Small intestine (tissue), 7 donors: ENCODE data around the gene DHCR7. TPM values are rescaled to one million over a fixed set of nuclear protein-coding genes. Genes with fewer than 3 reads are reported as not detected.

ENCODE experiments used
- DNase-seq, 2 donors: peaks; one replicate each; pipeline versions ENCODE4 v3.0.0 to v3.0.0-alpha.2; 2013
- FAIRE-seq: peaks from 2 replicates; lab custom pipeline; 2012; peaks lifted over from hg19 to GRCh38; lab: Jason Lieb, UNC
- H3K27ac ChIP-seq, 3 donors: one replicate each; pipeline ENCODE4 v1.5.1; 2013; ENCODE audit warnings: low read length in 2 of 3, mild to moderate bottlenecking in 2 of 3, control low read depth in 1 of 3, inconsistent platforms in 1 of 3, low read depth in 1 of 3, moderate library complexity in 1 of 3
- H3K27me3 ChIP-seq, 3 donors: one replicate each; pipeline ENCODE4 v1.6.1; 2013; ENCODE audit warnings: low read length in 3 of 3, inconsistent platforms in 1 of 3; ENCODE audit not compliant: control insufficient read depth in 3 of 3, insufficient read depth in 3 of 3
- H3K36me3 ChIP-seq, 3 donors: one replicate each; pipeline ENCODE4 v1.6.1; 2013; ENCODE audit warnings: low read length in 3 of 3, inconsistent platforms in 1 of 3, low read depth in 1 of 3, mild to moderate bottlenecking in 1 of 3, moderate library complexity in 1 of 3; ENCODE audit not compliant: control insufficient read depth in 3 of 3, insufficient read depth in 2 of 3
- H3K4me1 ChIP-seq, 3 donors: one replicate each; pipeline ENCODE4 v1.6.1; 2013; ENCODE audit warnings: low read length in 2 of 3, inconsistent platforms in 1 of 3, low read depth in 1 of 3, mild to moderate bottlenecking in 1 of 3, moderate library complexity in 1 of 3; ENCODE audit not compliant: control insufficient read depth in 3 of 3, insufficient read depth in 2 of 3
- H3K4me3 ChIP-seq, 3 donors: one replicate each; pipeline ENCODE4 v1.5.1; 2013; ENCODE audit warnings: low read length in 3 of 3, control low read depth in 1 of 3, inconsistent platforms in 1 of 3, low read depth in 1 of 3, mild to moderate bottlenecking in 1 of 3, moderate library complexity in 1 of 3
- H3K9me3 ChIP-seq, 2 donors: one replicate each; pipeline ENCODE4 v1.6.1; 2013; ENCODE audit warnings: low read depth in 1 of 2, low read length in 1 of 2; ENCODE audit not compliant: control insufficient read depth in 2 of 2, insufficient read depth in 1 of 2
- WGBS, 3 donors: extraction: QIAGEN DNeasy Blood & Tissue Kit; methylation state at CpG; one replicate each; pipeline ENCODE4 v1.1.7; 2013; 5-methylcytosine and 5-hydroxymethylcytosine counted together
- polyA plus RNA-seq, 4 donors: library from polyadenylated mRNA; stranded (reverse) in 3 of 4; unstranded in 1 of 4; fragments of 200-250 nt in 3 of 4; fragments of 120-200 nt in 1 of 4; gene quantifications; one replicate each; pipeline versions ENCODE4 v1.2.1 to v1.2.3, GENCODE V29; 2013
- donor health status: healthy with polysubstance abuse.
- donor health status: control.
- donor health status: control.
- donor health status: Bipolar disorder and iron deficiency.
- donor health status: healthy.

The DHCR7 gene
- polyA plus RNA-seq, 4 donors, result 11.6 to 50.5 (median 24.5) TPM

- Histone ChIP-seq H3K27ac (no peak overlapping the region), H3K4me3 (no peak overlapping the region), H3K9me3 (no peaks in the 10 kb centered on the region), H3K36me3 (peaks cover 10 to 59% (median 16%) of the 10 kb centered on the region in 3 donors), H3K27me3 (no peaks in the 10 kb centered on the region), H3K4me1 (peaks cover 0 to 20% (median 0%) of the 10 kb centered on the region in 3 donors)
- DNase-seq (no peak), FAIRE-seq (no peak)
- 93 to 96% (median 96%) methylated on average over 38 to 39 of the region's 39 CpGs for WGBS, 3 donors
These were observed 12.8 kb downstream of the DHCR7 start for GRCh38 chr11:71435278-71435951.

DNA sequence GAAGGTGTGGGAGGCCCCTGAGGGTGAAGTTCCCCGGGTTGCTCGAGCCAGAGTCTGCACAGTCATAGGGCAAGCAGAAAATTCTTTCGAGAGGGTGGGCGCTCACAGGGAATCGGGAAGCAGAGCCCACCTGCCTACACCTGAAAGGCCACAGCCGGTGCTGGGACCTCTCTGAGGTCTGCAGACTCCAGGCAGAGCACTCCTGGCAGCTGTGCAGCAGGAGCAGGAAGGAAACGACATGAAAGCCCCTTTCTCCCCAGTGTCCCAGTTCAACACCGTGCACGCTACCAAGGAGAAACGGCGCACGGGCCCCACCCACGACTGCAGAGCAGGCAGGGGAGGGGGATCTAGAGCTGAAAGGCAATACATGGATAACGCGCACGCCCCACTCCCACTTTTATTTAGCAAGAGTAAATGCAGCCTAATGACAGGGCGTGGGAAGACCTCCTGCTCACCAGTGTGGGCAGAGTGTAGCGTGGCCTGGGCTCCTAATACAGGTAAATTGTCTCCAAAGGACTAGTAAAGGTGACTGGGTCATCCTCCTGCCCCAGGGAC is 13.5 kb downstream of the DHCR7 start:
- no peak for FAIRE-seq
- Histone ChIP-seq H3K27ac (no peak overlapping the region), H3K4me3 (no peak overlapping the region), H3K9me3 (no peaks in the 10 kb centered on the region), H3K4me1 (peaks cover 0 to 20% (median 0%) of the 10 kb centered on the region in 3 donors), H3K27me3 (no peaks in the 10 kb centered on the region), H3K36me3 (peaks cover 8 to 53% (median 10%) of the 10 kb centered on the region in 3 donors)
- WGBS, 3 donors, result 77 to 87% (median 84%) methylated on average over 18 of the region's 18 CpGs
- no peak for DNase-seq

- WGBS, 3 donors, result 45 to 68% (median 57%) methylated on average over 19 of the region's 19 CpGs
- Histone ChIP-seq H3K36me3 (peaks cover 6 to 46% (median 8%) of the 10 kb centered on the region in 3 donors), H3K27me3 (no peaks in the 10 kb centered on the region), H3K4me3 (no peak overlapping the region), H3K27ac (peak overlapping the region; percentile 42 to 89 (median 81)), H3K9me3 (no peaks in the 10 kb centered on the region), H3K4me1 (peaks cover 0 to 20% (median 0%) of the 10 kb centered on the region in 3 donors)
- DNase-seq, result peak; percentile 91 to 93
- no peak for FAIRE-seq
These were observed 14.3 kb downstream of the DHCR7 start for GRCh38 chr11:71433648-71434450.

GRCh38 chr11:71432761-71433647 is 15.2 kb downstream of the DHCR7 start:
- WGBS, 3 donors, result 50 to 77% (median 63%) methylated on average over 7 of the region's 7 CpGs
- FAIRE-seq (no peak), DNase-seq (peak in 1 of 2 donors; percentile 78)
- Histone ChIP-seq H3K4me3 (no peak overlapping the region), H3K27ac (peak overlapping the region; percentile 42 to 89 (median 81)), H3K36me3 (peaks cover 4 to 37% (median 8%) of the 10 kb centered on the region in 3 donors), H3K27me3 (no peaks in the 10 kb centered on the region), H3K9me3 (no peaks in the 10 kb centered on the region), H3K4me1 (peaks cover 0 to 20% (median 0%) of the 10 kb centered on the region in 3 donors)

- Histone ChIP-seq H3K27me3 (no peaks in the 10 kb centered on the region), H3K27ac (no peak overlapping the region), H3K4me1 (peaks cover 0 to 20% (median 0%) of the 10 kb centered on the region in 3 donors), H3K9me3 (no peaks in the 10 kb centered on the region), H3K4me3 (no peak overlapping the region), H3K36me3 (peaks cover 0 to 23% (median 8%) of the 10 kb centered on the region in 3 donors)
- FAIRE-seq (no peak), DNase-seq (no peak)
- WGBS, 3 donors, result 64 to 83% (median 79%) methylated on average over 7 of the region's 7 CpGs
These were observed 16.9 kb downstream of the DHCR7 start for GRCh38 chr11:71431271-71431670.

DNA sequence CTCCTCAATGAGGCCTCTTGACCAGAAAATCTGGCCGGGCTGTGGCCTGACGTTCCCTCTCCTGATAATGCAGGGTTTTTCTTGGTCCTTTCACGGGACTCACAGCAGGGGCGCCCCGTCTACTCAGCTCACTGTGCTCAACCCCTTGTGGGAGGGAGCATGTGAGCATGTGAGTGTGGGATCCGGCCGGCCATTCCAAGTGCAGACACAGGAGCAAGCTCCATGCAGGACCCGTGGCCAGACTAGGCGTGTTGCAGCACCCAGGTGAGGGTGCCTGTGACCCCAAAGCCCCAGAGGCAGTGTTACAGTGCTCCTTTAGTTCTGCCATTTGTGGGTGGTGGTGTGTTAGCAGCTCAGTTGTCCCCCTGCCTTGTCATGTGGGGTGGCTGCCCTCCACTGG is 18.0 kb downstream of the DHCR7 start:
- DNase-seq (no peak), FAIRE-seq (no peak)
- H3K27ac ChIP-seq, result no peak overlapping the region
- no peaks in the 10 kb centered on the region for H3K9me3 ChIP-seq
- H3K4me1 ChIP-seq, result peaks cover 0 to 20% (median 0%) of the 10 kb centered on the region in 3 donors
- no peak overlapping the region for H3K4me3 ChIP-seq
- 93 to 96% (median 96%) methylated on average over 9 of the region's 9 CpGs for WGBS, 3 donors
- peaks cover 0 to 16% (median 1%) of the 10 kb centered on the region in 3 donors for H3K36me3 ChIP-seq
- no peaks in the 10 kb centered on the region for H3K27me3 ChIP-seq

GRCh38 chr11:71429701-71430100 is 18.5 kb downstream of the DHCR7 start:
- Histone ChIP-seq H3K27me3 (no peaks in the 10 kb centered on the region), H3K9me3 (no peaks in the 10 kb centered on the region), H3K27ac (no peak overlapping the region), H3K4me1 (peaks cover 0 to 20% (median 0%) of the 10 kb centered on the region in 3 donors), H3K4me3 (no peak overlapping the region), H3K36me3 (peaks cover 0 to 12% (median 0%) of the 10 kb centered on the region in 3 donors)
- DNase-seq, result no peak
- WGBS, 3 donors, result 88 to 94% (median 89%) methylated on average over 6 of the region's 6 CpGs
- FAIRE-seq, result no peak
